ENCODE data around the gene HEPACAM2.

The HEPACAM2 gene

DNA sequence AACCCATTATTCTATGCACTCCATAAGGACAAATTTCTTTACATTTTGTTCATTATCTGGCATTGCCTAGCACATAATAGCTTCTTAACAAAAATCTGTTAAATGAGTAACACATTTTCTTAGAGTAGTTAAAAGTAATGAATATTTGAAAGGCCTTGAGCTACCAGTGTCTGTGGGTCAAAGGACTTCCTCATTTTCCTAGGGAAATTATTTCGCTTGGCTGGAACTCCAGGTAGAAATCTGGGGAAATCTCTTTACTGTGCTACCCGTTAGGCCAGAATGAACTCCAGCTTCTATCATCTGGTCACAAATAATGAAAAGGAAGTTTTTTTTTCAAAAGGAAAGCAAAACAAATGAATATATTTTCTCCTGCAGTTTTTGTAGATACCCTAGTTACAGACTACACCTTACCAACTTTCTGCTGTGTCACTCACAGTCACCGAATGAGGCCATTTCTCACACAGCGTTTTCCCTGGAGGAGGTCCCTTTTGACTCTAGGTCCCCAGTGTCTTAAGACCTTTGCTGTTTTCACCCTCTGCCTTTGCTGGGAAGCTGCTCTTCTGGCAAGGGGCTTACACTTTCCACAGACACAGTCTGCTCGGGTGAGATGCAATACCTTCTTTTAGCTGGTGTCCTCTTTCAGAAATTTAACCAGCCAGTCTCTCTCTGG is 79.7 kb downstream of the HEPACAM2 start:
- H3K4me3 ChIP-seq (ENCODE audit: low read depth, low read length, poor library complexity, severe bottlenecking) = peak overlapping the region; percentile 55
- TF ChIP-seq, protein P1, sequence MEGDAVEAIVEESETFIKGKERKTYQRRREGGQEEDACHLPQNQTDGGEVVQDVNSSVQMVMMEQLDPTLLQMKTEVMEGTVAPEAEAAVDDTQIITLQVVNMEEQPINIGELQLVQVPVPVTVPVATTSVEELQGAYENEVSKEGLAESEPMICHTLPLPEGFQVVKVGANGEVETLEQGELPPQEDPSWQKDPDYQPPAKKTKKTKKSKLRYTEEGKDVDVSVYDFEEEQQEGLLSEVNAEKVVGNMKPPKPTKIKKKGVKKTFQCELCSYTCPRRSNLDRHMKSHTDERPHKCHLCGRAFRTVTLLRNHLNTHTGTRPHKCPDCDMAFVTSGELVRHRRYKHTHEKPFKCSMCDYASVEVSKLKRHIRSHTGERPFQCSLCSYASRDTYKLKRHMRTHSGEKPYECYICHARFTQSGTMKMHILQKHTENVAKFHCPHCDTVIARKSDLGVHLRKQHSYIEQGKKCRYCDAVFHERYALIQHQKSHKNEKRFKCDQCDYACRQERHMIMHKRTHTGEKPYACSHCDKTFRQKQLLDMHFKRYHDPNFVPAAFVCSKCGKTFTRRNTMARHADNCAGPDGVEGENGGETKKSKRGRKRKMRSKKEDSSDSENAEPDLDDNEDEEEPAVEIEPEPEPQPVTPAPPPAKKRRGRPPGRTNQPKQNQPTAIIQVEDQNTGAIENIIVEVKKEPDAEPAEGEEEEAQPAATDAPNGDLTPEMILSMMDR (IDR thresholded peaks at IDR 0.05; ENCODE audit: low read length) = no peak
- TF ChIP-seq EZH2 (IDR thresholded peaks at IDR 0.05; ENCODE audit: borderline replicate concordance, low read length) = no peak
- H3K79me2 ChIP-seq (ENCODE audit: insufficient read depth, low read length) = no peaks in the 10 kb centered on the region
- no peaks in the 10 kb centered on the region for H3K9me2 ChIP-seq (ENCODE audit: low read depth, low read length)
- H3K9ac ChIP-seq (ENCODE audit: low read length) = peak overlapping the region; percentile 55
- H3K36me3 ChIP-seq (ENCODE audit: insufficient read depth, low read length) = no peaks in the 10 kb centered on the region
- peaks cover 35% of the 10 kb centered on the region for H3K4me1 ChIP-seq (ENCODE audit: insufficient read depth, low read length, severe bottlenecking)
- peak overlapping the region; percentile 16 for H3K27ac ChIP-seq (ENCODE audit: low read depth, low read length, poor library complexity, severe bottlenecking)
- no peaks in the 10 kb centered on the region for H3K9me3 ChIP-seq (ENCODE audit: low read length)
- H2AFZ ChIP-seq (ENCODE audit: low read length) = no peak overlapping the region; the same call in 1 of the 2 replicates
- no peaks in the 10 kb centered on the region for H4K20me1 ChIP-seq (ENCODE audit: insufficient read depth, low read length)
- no peaks in the 10 kb centered on the region for H3F3A ChIP-seq (ENCODE audit: insufficient read depth, low read length)
- no peaks in the 10 kb centered on the region for H3K27me3 ChIP-seq (ENCODE audit: insufficient read depth, low read length)
- H3K4me2 ChIP-seq (ENCODE audit: low read length) = peak overlapping the region; percentile 77

DNA sequence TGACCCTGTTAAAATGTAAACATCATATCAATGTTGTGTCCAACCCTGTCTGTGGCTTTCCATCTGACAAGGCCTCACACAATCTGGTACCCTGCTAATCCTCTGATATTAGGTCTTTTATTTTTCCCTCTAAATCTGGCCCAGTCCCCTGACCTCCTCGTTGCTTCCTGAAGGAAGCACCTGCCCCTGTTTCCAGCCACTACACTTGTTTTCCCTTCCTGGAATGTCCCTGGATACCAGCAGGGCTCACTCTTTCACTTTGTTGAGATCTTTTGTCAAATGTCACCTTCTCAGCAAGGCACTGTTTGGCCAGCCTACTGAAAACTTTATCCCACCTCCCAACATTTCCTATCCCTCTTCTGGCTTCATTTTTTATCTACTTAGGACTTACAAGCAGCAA is 80.2 kb downstream of the HEPACAM2 start:
- H4K20me1 ChIP-seq (ENCODE audit: insufficient read depth, low read length) = no peaks in the 10 kb centered on the region
- no peak overlapping the region for H3K4me3 ChIP-seq (ENCODE audit: low read depth, low read length, poor library complexity, severe bottlenecking)
- TF ChIP-seq, protein P1 (IDR thresholded peaks at IDR 0.05; ENCODE audit: low read length) = no peak
- TF ChIP-seq EZH2 (IDR thresholded peaks at IDR 0.05; ENCODE audit: borderline replicate concordance, low read length) = no peak
- no peaks in the 10 kb centered on the region for H3F3A ChIP-seq (ENCODE audit: insufficient read depth, low read length)
- no peaks in the 10 kb centered on the region for H3K36me3 ChIP-seq (ENCODE audit: insufficient read depth, low read length)
- no peaks in the 10 kb centered on the region for H3K27me3 ChIP-seq (ENCODE audit: insufficient read depth, low read length)
- no peak overlapping the region for H3K9ac ChIP-seq (ENCODE audit: low read length)
- H3K9me3 ChIP-seq (ENCODE audit: low read length) = no peaks in the 10 kb centered on the region
- no peaks in the 10 kb centered on the region for H3K9me2 ChIP-seq (ENCODE audit: low read depth, low read length)
- peaks cover 35% of the 10 kb centered on the region for H3K4me1 ChIP-seq (ENCODE audit: insufficient read depth, low read length, severe bottlenecking)
- H3K27ac ChIP-seq (ENCODE audit: low read depth, low read length, poor library complexity, severe bottlenecking) = no peak overlapping the region
- H2AFZ ChIP-seq (ENCODE audit: low read length) = no peak overlapping the region
- H3K4me2 ChIP-seq (ENCODE audit: low read length) = no peak overlapping the region
- H3K79me2 ChIP-seq (ENCODE audit: insufficient read depth, low read length) = no peaks in the 10 kb centered on the region

DNA sequence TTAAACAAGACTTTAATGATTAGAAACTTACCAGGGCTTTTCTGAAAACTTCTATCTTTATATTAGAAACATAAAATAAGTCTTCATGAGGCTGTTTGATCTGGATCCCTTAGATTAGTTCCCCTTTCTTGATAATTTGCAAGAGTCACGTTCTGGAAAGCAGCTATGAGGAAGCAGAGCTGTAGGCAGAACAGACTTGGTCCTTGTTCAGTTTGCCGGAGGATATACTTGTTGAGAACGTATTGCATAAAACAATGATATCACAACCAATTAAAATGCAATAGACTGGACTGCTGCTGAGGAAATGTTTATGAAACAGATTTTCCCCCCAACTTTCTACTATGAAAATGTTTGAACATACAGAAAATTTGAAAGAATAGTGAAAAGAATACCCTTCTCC is 80.9 kb downstream of the HEPACAM2 start:
- no peaks in the 10 kb centered on the region for H3K9me3 ChIP-seq (ENCODE audit: low read length)
- no peak overlapping the region for H3K4me2 ChIP-seq (ENCODE audit: low read length)
- H3F3A ChIP-seq (ENCODE audit: insufficient read depth, low read length) = no peaks in the 10 kb centered on the region
- no peak overlapping the region for H3K4me3 ChIP-seq (ENCODE audit: low read depth, low read length, poor library complexity, severe bottlenecking)
- H3K27ac ChIP-seq (ENCODE audit: low read depth, low read length, poor library complexity, severe bottlenecking) = no peak overlapping the region
- no peaks in the 10 kb centered on the region for H3K36me3 ChIP-seq (ENCODE audit: insufficient read depth, low read length)
- H3K9ac ChIP-seq (ENCODE audit: low read length) = no peak overlapping the region
- no peaks in the 10 kb centered on the region for H3K9me2 ChIP-seq (ENCODE audit: low read depth, low read length)
- H2AFZ ChIP-seq (ENCODE audit: low read length) = no peak overlapping the region
- H4K20me1 ChIP-seq (ENCODE audit: insufficient read depth, low read length) = no peaks in the 10 kb centered on the region
- TF ChIP-seq, protein P1 (IDR thresholded peaks at IDR 0.05; ENCODE audit: low read length) = no peak
- no peak for TF ChIP-seq EZH2 (IDR thresholded peaks at IDR 0.05; ENCODE audit: borderline replicate concordance, low read length)
- peaks cover 35% of the 10 kb centered on the region for H3K4me1 ChIP-seq (ENCODE audit: insufficient read depth, low read length, severe bottlenecking)
- H3K79me2 ChIP-seq (ENCODE audit: insufficient read depth, low read length) = no peaks in the 10 kb centered on the region
- H3K27me3 ChIP-seq (ENCODE audit: insufficient read depth, low read length) = no peaks in the 10 kb centered on the region

All from OCI-LY1 (cell line).